ENCODE data around the gene SKP1. TPM values are rescaled to one million over a fixed set of nuclear protein-coding genes. Genes with fewer than 3 reads are reported as not detected.
"Not testable (repeated sequence)": the region's sequence is repeated elsewhere in the genome, so short reads cannot be mapped to it uniquely, and the experiment has no call there.

SKP1 gene
- total RNA-seq, 2 donors from 2014 or later: 287 to 360 TPM

DNA sequence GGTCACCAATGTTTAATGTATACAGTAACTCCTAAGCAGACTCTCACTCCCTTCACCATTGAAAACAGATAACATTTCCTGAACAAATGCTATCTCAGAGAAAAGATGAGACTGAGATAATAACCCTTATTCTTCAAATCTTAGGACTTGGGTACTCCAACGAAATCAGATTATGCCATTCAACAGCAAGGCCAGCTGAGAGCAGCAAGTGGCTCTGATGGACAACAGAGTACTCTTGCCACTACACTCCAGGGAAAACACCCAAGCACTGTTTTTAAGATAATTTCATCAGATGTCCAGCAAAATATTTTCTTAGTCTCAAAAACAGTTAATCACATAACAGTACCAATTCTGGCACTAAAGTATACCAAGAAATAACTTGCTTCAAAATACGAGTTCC, 39.0 kb upstream of the SKP1 start:
- peak overlapping the region in 1 of 2 donors; percentile 23 for H3K27ac ChIP-seq
- TF ChIP-seq CTCF (IDR thresholded peaks at IDR 0.05): no peak
- no peaks in the 10 kb centered on the region for H3K27me3 ChIP-seq

GRCh38 chr5:134211263-134212031, 34.7 kb upstream of the SKP1 start:
- not testable (repeated sequence) for H3K36me3 ChIP-seq; H3K9me3 ChIP-seq; H3K27me3 ChIP-seq; H3K27ac ChIP-seq; H3K4me3 ChIP-seq; DNase-seq (ENCODE audit: low spot score)
- peaks cover 0 to 56% of the 10 kb centered on the region in 2 donors for H3K4me1 ChIP-seq

More for the DNA sequence above, 39.0 kb upstream of the SKP1 start:
- H3K36me3 ChIP-seq: peaks cover 7% of the 10 kb centered on the region
- no peak overlapping the region for H3K4me3 ChIP-seq
- no peak for DNase-seq (ENCODE audit: low spot score)
- peaks cover 0 to 7% of the 10 kb centered on the region in 2 donors for H3K9me3 ChIP-seq
- H3K4me1 ChIP-seq: peaks cover 0 to 61% of the 10 kb centered on the region in 2 donors

- H3K4me3 ChIP-seq: no peak overlapping the region
- TF ChIP-seq CTCF (IDR thresholded peaks at IDR 0.05): no peak
- peaks cover 0 to 39% of the 10 kb centered on the region in 2 donors for H3K4me1 ChIP-seq
- no peaks in the 10 kb centered on the region for H3K27me3 ChIP-seq
- H3K27ac ChIP-seq: peak overlapping the region; percentile 10 to 27
- peaks cover 10% of the 10 kb centered on the region for H3K36me3 ChIP-seq
- DNase-seq (ENCODE audit: low spot score): no peak
- H3K9me3 ChIP-seq: peaks cover 0 to 7% of the 10 kb centered on the region in 2 donors
Observed at GRCh38 chr5:134209477-134210245, 32.9 kb upstream of the SKP1 start.

DNA sequence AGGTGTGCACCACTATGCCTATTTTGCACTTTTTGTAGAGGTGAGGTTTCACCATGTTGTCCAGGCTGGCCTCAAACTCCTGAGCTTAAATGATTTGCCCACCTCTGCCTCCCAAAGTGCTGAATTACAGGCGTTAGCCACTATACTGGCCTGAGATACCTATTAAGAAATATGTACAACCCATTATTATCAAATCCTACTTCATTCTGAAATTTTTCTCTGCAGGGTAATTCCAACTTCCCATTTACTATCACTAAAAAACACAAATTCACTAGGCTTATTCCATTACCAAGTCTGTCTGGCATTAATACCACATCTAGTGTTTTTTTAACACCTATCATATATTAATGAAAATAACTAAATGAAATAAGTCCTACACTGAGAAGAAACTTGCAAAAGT, 30.9 kb upstream of the SKP1 start:
- no peak overlapping the region for H3K27ac ChIP-seq
- no peak overlapping the region for H3K4me3 ChIP-seq
- no peak for TF ChIP-seq CTCF (IDR thresholded peaks at IDR 0.05)
- peaks cover 18% of the 10 kb centered on the region for H3K36me3 ChIP-seq
- H3K9me3 ChIP-seq: no peaks in the 10 kb centered on the region
- DNase-seq (ENCODE audit: low spot score): no peak
- H3K27me3 ChIP-seq: no peaks in the 10 kb centered on the region
- H3K4me1 ChIP-seq: peaks cover 0 to 38% of the 10 kb centered on the region in 2 donors

DNA sequence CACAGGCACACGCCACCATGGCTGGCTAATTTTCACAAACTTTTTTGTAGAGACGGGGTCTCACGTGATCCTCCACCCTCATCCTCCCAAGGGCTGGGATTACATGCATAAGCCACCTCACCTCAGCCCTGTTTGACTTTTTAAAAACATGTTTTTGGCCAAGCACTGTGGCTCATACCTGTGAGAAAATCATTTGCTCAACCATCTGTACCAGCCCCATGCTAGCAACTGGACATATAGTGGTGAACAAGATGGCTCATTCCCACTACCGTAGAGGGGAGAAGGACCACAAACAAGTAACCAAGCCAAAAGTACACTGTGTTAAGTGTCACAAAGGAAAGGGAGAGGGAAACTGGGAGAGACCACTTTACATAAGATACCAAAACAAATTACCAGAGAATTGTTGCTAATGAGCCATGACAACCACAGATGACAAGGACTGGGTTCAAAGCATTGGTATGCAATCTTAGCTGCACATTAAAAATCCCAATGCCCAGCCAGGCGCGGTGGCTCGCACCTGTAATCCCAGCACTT, 29.9 kb upstream of the SKP1 start:
- no peak overlapping the region for H3K27ac ChIP-seq
- peaks cover 26% of the 10 kb centered on the region for H3K36me3 ChIP-seq
- peaks cover 0 to 38% of the 10 kb centered on the region in 2 donors for H3K4me1 ChIP-seq
- no peak for TF ChIP-seq CTCF (IDR thresholded peaks at IDR 0.05)
- no peaks in the 10 kb centered on the region for H3K27me3 ChIP-seq
- DNase-seq (ENCODE audit: low spot score): no peak
- no peaks in the 10 kb centered on the region for H3K9me3 ChIP-seq
- H3K4me3 ChIP-seq: no peak overlapping the region

- H3K36me3 ChIP-seq: peaks cover 47% of the 10 kb centered on the region
- DNase-seq (ENCODE audit: low spot score): no peak
- TF ChIP-seq CTCF (IDR thresholded peaks at IDR 0.05): no peak
- H3K27ac ChIP-seq: no peak overlapping the region
- H3K9me3 ChIP-seq: no peaks in the 10 kb centered on the region
- no peaks in the 10 kb centered on the region for H3K27me3 ChIP-seq
- H3K4me1 ChIP-seq: peaks cover 0 to 20% of the 10 kb centered on the region in 2 donors
- no peak overlapping the region for H3K4me3 ChIP-seq
Observed at GRCh38 chr5:134204575-134204974, 27.8 kb upstream of the SKP1 start.
